HG02623 (cell line): Measurements from ENCODE around the gene PLA2G4E.

Experiments
- ATAC-seq: cut with Tn5 transposase; IDR thresholded peaks from one replicate; pipeline ENCODE4 v1.9.1; 2021; ENCODE audit warnings: moderate library complexity; ENCODE audit not compliant: unreplicated experiment

Gene PLA2G4E

GRCh38 chr15:42031198-42031915, 10.5 kb upstream of the PLA2G4E start:
- no peak for ATAC-seq

- no peak for ATAC-seq
Observed at GRCh38 chr15:42027521-42027920, 6.7 kb upstream of the PLA2G4E start.

- ATAC-seq: no peak
Observed at GRCh38 chr15:42024303-42024702, 3.5 kb upstream of the PLA2G4E start.

- ATAC-seq: no peak
Observed at GRCh38 chr15:42021593-42021992, 751 bp upstream of the PLA2G4E start.

- ATAC-seq: no peak
Observed at GRCh38 chr15:42018306-42019224, 2.3 kb downstream of the PLA2G4E start.

- no peak for ATAC-seq
Observed at GRCh38 chr15:42016971-42017370, 3.9 kb downstream of the PLA2G4E start.

GRCh38 chr15:42014406-42014805, 6.4 kb downstream of the PLA2G4E start:
- no peak for ATAC-seq

GRCh38 chr15:42012928-42013482, 7.8 kb downstream of the PLA2G4E start:
- ATAC-seq: no peak

GRCh38 chr15:42012241-42012640, 8.6 kb downstream of the PLA2G4E start:
- no peak for ATAC-seq

- no peak for ATAC-seq
Observed at GRCh38 chr15:42011074-42011473, 9.8 kb downstream of the PLA2G4E start.

- peak; percentile 80 for ATAC-seq
Observed at GRCh38 chr15:42010434-42010833, 10.4 kb downstream of the PLA2G4E start.

GRCh38 chr15:42009474-42009873, 11.4 kb downstream of the PLA2G4E start:
- ATAC-seq: no peak

- ATAC-seq: no peak
Observed at GRCh38 chr15:42009022-42009421, 11.8 kb downstream of the PLA2G4E start.

GRCh38 chr15:42007386-42007785, 13.5 kb downstream of the PLA2G4E start:
- no peak for ATAC-seq

GRCh38 chr15:42002333-42002732, 18.5 kb downstream of the PLA2G4E start:
- no peak for ATAC-seq

- ATAC-seq: no peak
Observed at GRCh38 chr15:42001236-42001635, 19.6 kb downstream of the PLA2G4E start.

GRCh38 chr15:41999290-42000285, 21.3 kb downstream of the PLA2G4E start:
- ATAC-seq: no peak

- ATAC-seq: no peak
Observed at GRCh38 chr15:41997845-41998244, 23.0 kb downstream of the PLA2G4E start.

GRCh38 chr15:41996921-41997592, 23.8 kb downstream of the PLA2G4E start:
- ATAC-seq: no peak

GRCh38 chr15:41996376-41996775, 24.5 kb downstream of the PLA2G4E start:
- no peak for ATAC-seq
